T47D (cell line): Measurements from ENCODE around the gene MAP4K2.

Experiments
- DNase-seq, 2 experiments: peaks; one replicate each; pipeline versions ENCODE4 v3.0.0 to v3.0.0-alpha.2; 2011 to 2012; ENCODE audit warnings: low read depth in 1 of 2, low spot score in 1 of 2
- JUND ChIP-seq: IDR thresholded peaks from 2 replicates; pipeline ENCODE4 v1.6.1; 2012; ENCODE audit warnings: low read depth
- in situ Hi-C: cut with HindIII; loops from 2 replicates; pipeline ENCODE4 v1.10.0; 2016; ENCODE audit warnings: low sequenced_read_pairs, low pct_unique_long_range_greater_than_20kb

Gene MAP4K2

GRCh38 chr11:64754919-64755662, 47.9 kb downstream of the MAP4K2 start:
- no peak for DNase-seq
- TF ChIP-seq JUND = no peak
- in situ Hi-C loops = no loop called here

GRCh38 chr11:64754124-64754918, 48.7 kb downstream of the MAP4K2 start:
- in situ Hi-C loops = no loop called here
- no peak for DNase-seq
- TF ChIP-seq JUND = no peak

GRCh38 chr11:64753380-64754123, 49.5 kb downstream of the MAP4K2 start:
- in situ Hi-C loops = no loop called here
- TF ChIP-seq JUND = no peak

GRCh38 chr11:64753019-64753379, 50.0 kb downstream of the MAP4K2 start:
- in situ Hi-C loops = no loop called here

More at GRCh38 chr11:64753380-64754123, 49.5 kb downstream of the MAP4K2 start:
- DNase-seq = no peak

GRCh38 chr11:64752175-64752970, 50.6 kb downstream of the MAP4K2 start:
- DNase-seq = no peak
- in situ Hi-C loops = no loop called here
- no peak for TF ChIP-seq JUND

More at GRCh38 chr11:64753019-64753379, 50.0 kb downstream of the MAP4K2 start:
- no peak for DNase-seq
- no peak for TF ChIP-seq JUND

GRCh38 chr11:64751580-64751979, 51.4 kb downstream of the MAP4K2 start:
- TF ChIP-seq JUND = no peak
- in situ Hi-C loops = no loop called here
- no peak for DNase-seq

GRCh38 chr11:64751136-64751535, 51.9 kb downstream of the MAP4K2 start:
- no peak for DNase-seq
- TF ChIP-seq JUND = no peak
- in situ Hi-C loops = no loop called here

- in situ Hi-C loops = no loop called here
- TF ChIP-seq JUND = no peak
- no peak for DNase-seq
Observed at GRCh38 chr11:64750361-64751054, 52.5 kb downstream of the MAP4K2 start.

GRCh38 chr11:64747961-64748665, 54.9 kb downstream of the MAP4K2 start:
- in situ Hi-C loops = no loop called here
- no peak for DNase-seq
- no peak for TF ChIP-seq JUND

- no peak for DNase-seq
- in situ Hi-C loops = no loop called here
- no peak for TF ChIP-seq JUND
Observed at GRCh38 chr11:64746486-64746885, 56.5 kb downstream of the MAP4K2 start.
